NCI-H1105 treated with DMSO at 0.1 percent for 48 hours (cell line): ENCODE measurements around the gene KIF18B.
"Not testable (repeated sequence)": the region's sequence is repeated elsewhere in the genome, so short reads cannot be mapped to it uniquely, and the experiment has no call there.

Experiments
- DNase-seq: peaks from one replicate; lab custom pipeline; 2025; lab: John Stamatoyannopoulos, UW

The KIF18B gene

GRCh38 chr17:44969144-44969780 lies 21.7 kb upstream of the KIF18B start:
- DNase-seq = no peak

GRCh38 chr17:44968225-44969143 lies 20.9 kb upstream of the KIF18B start, which contains the start of gene C1QL1:
TSS of gene C1QL1 (minus strand) at chr17:44968303. CDS start at chr17:44968048, 255 bp downstream.
- DNase-seq = peak; percentile 84

- DNase-seq = no peak
Observed at GRCh38 chr17:44967907-44968224, 20.3 kb upstream of the KIF18B start.

- no peak for DNase-seq
Observed at GRCh38 chr17:44967026-44967906, 19.7 kb upstream of the KIF18B start.

GRCh38 chr17:44966348-44967025 lies 18.9 kb upstream of the KIF18B start:
- no peak for DNase-seq

- DNase-seq = no peak
Observed at GRCh38 chr17:44965481-44966234, 18.1 kb upstream of the KIF18B start.

GRCh38 chr17:44961921-44962350 lies 14.4 kb upstream of the KIF18B start:
- DNase-seq = no peak

- DNase-seq = no peak
Observed at GRCh38 chr17:44960691-44961090, 13.1 kb upstream of the KIF18B start.

- no peak for DNase-seq
Observed at GRCh38 chr17:44959821-44960531, 12.4 kb upstream of the KIF18B start.

GRCh38 chr17:44956998-44957981 lies 9.7 kb upstream of the KIF18B start:
- no peak for DNase-seq

- DNase-seq = no peak
Observed at GRCh38 chr17:44955674-44956425, 8.3 kb upstream of the KIF18B start.

- DNase-seq = no peak
Observed at GRCh38 chr17:44952946-44953475, 5.4 kb upstream of the KIF18B start.

- no peak for DNase-seq
Observed at GRCh38 chr17:44948315-44948795, 782 bp upstream of the KIF18B start.

- not testable (repeated sequence) for DNase-seq
Observed at GRCh38 chr17:44945652-44946051, 1.9 kb downstream of the KIF18B start.

- DNase-seq = no peak
Observed at GRCh38 chr17:44942456-44942855, 5.1 kb downstream of the KIF18B start.

- no peak for DNase-seq
Observed at GRCh38 chr17:44941712-44942331, 5.8 kb downstream of the KIF18B start.

GRCh38 chr17:44940768-44941167 lies 6.8 kb downstream of the KIF18B start:
- no peak for DNase-seq
